Measurements from ENCODE around the gene CSF1. TPM values are rescaled to one million over a fixed set of nuclear protein-coding genes. Genes with fewer than 3 reads are reported as not detected.
"Not testable (repeated sequence)": the region's sequence is repeated elsewhere in the genome, so short reads cannot be mapped to it uniquely, and the experiment has no call there.

The CSF1 gene
- 9.8 TPM for total RNA-seq

GRCh38 chr1:109910123-109910962, at the start of gene CSF1:
CSF1 (plus strand) TSS chr1:109910849; CDS start chr1:109911024, 175 bp downstream.
- peak; percentile 77 for DNase-seq

- not testable (repeated sequence) for DNase-seq
Measured at GRCh38 chr1:109861616-109862015, 49.0 kb upstream of the CSF1 start.

GRCh38 chr1:109863667-109864046, 47.0 kb upstream of the CSF1 start:
- peak; percentile 58 for DNase-seq

GRCh38 chr1:109864047-109864822, 46.4 kb upstream of the CSF1 start:
- DNase-seq, result peak; percentile 90

- peak; percentile 41 for DNase-seq
Measured at GRCh38 chr1:109864930-109865612, 45.6 kb upstream of the CSF1 start.

- no peak for DNase-seq
Measured at GRCh38 chr1:109866071-109866470, 44.6 kb upstream of the CSF1 start.

- DNase-seq, result no peak
Measured at GRCh38 chr1:109873278-109874175, 37.1 kb upstream of the CSF1 start.

- no peak for DNase-seq
Measured at GRCh38 chr1:109874445-109874844, 36.2 kb upstream of the CSF1 start.

- no peak for DNase-seq
Measured at GRCh38 chr1:109875874-109876273, 34.8 kb upstream of the CSF1 start.

GRCh38 chr1:109876617-109877316, 33.9 kb upstream of the CSF1 start:
- no peak for DNase-seq

GRCh38 chr1:109877317-109877771, 33.3 kb upstream of the CSF1 start:
- peak; percentile 85 for DNase-seq

GRCh38 chr1:109877776-109878175, 32.9 kb upstream of the CSF1 start:
- no peak for DNase-seq

GRCh38 chr1:109878531-109879104, 32.0 kb upstream of the CSF1 start:
- no peak for DNase-seq

- not testable (repeated sequence) for DNase-seq
Measured at GRCh38 chr1:109879371-109879770, 31.3 kb upstream of the CSF1 start.

GRCh38 chr1:109879881-109880525, 30.6 kb upstream of the CSF1 start:
- no peak for DNase-seq

GRCh38 chr1:109880971-109881894, 29.4 kb upstream of the CSF1 start:
- no peak for DNase-seq

- no peak for DNase-seq
Measured at GRCh38 chr1:109881906-109882287, 28.8 kb upstream of the CSF1 start.

GRCh38 chr1:109882288-109883245, 28.1 kb upstream of the CSF1 start:
- DNase-seq, result no peak
